Progenitor cell of endocrine pancreas (in vitro differentiated cells): ENCODE measurements around the gene RFNG. TPM values are rescaled to one million over a fixed set of nuclear protein-coding genes. Genes with fewer than 3 reads are reported as not detected.

Experiments
- DNase-seq: peaks from one replicate; pipeline ENCODE4 v3.0.0; 2021; ENCODE audit warnings: low spot score; ENCODE audit not compliant: unreplicated experiment
- H3K27ac Mint-ChIP-seq: 2 replicates; pipeline ENCODE4 v1.8.0; 2021; ENCODE audit warnings: mild to moderate bottlenecking, moderate library complexity, mixed read lengths
- H3K27me3 Mint-ChIP-seq: 2 replicates; pipeline ENCODE4 v1.8.0; 2021; ENCODE audit warnings: mixed read lengths
- H3K36me3 Mint-ChIP-seq: 2 replicates; pipeline ENCODE4 v1.8.0; 2022; ENCODE audit warnings: mixed read lengths; ENCODE audit not compliant: insufficient read depth
- H3K4me1 Mint-ChIP-seq: 2 replicates; pipeline ENCODE4 v1.8.0; 2021; ENCODE audit warnings: low read depth, mixed read lengths
- H3K4me3 Mint-ChIP-seq: 2 replicates; pipeline ENCODE4 v1.8.0; 2021; ENCODE audit warnings: low read depth, mild to moderate bottlenecking, moderate library complexity, mixed read lengths
- H3K9me3 Mint-ChIP-seq: 2 replicates; pipeline ENCODE4 v1.8.0; 2021; ENCODE audit warnings: low read depth, mixed read lengths
- total RNA-seq: library from RNA; stranded (reverse); gene quantifications from 2 replicates; pipeline ENCODE4 v1.2.1, GENCODE V29; 2021
- TF ChIP-seq, protein P1 (sequence below): fragments of 200-600 bp; sonication (generic); IDR thresholded peaks from one replicate; pipeline ENCODE4 v1.5.0; 2021; ENCODE audit warnings: antibody characterized with exemption, mild to moderate bottlenecking; ENCODE audit not compliant: unreplicated experiment

Gene RFNG
- total RNA-seq, 1 donor from 2014 or later: 65.5 TPM

- no peak overlapping the region for H3K4me3 Mint-ChIP-seq
- H3K4me1 Mint-ChIP-seq: peaks cover 4% of the 10 kb centered on the region
- H3K27ac Mint-ChIP-seq: no peak overlapping the region
- peaks cover 8% of the 10 kb centered on the region for H3K27me3 Mint-ChIP-seq
- DNase-seq: no peak
- TF ChIP-seq, protein P1, sequence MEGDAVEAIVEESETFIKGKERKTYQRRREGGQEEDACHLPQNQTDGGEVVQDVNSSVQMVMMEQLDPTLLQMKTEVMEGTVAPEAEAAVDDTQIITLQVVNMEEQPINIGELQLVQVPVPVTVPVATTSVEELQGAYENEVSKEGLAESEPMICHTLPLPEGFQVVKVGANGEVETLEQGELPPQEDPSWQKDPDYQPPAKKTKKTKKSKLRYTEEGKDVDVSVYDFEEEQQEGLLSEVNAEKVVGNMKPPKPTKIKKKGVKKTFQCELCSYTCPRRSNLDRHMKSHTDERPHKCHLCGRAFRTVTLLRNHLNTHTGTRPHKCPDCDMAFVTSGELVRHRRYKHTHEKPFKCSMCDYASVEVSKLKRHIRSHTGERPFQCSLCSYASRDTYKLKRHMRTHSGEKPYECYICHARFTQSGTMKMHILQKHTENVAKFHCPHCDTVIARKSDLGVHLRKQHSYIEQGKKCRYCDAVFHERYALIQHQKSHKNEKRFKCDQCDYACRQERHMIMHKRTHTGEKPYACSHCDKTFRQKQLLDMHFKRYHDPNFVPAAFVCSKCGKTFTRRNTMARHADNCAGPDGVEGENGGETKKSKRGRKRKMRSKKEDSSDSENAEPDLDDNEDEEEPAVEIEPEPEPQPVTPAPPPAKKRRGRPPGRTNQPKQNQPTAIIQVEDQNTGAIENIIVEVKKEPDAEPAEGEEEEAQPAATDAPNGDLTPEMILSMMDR: no peak
- H3K9me3 Mint-ChIP-seq: no peaks in the 10 kb centered on the region
- H3K36me3 Mint-ChIP-seq: peaks cover 9% of the 10 kb centered on the region
Measured at GRCh38 chr17:82033359-82034085, 18.1 kb downstream of the RFNG start.

DNA sequence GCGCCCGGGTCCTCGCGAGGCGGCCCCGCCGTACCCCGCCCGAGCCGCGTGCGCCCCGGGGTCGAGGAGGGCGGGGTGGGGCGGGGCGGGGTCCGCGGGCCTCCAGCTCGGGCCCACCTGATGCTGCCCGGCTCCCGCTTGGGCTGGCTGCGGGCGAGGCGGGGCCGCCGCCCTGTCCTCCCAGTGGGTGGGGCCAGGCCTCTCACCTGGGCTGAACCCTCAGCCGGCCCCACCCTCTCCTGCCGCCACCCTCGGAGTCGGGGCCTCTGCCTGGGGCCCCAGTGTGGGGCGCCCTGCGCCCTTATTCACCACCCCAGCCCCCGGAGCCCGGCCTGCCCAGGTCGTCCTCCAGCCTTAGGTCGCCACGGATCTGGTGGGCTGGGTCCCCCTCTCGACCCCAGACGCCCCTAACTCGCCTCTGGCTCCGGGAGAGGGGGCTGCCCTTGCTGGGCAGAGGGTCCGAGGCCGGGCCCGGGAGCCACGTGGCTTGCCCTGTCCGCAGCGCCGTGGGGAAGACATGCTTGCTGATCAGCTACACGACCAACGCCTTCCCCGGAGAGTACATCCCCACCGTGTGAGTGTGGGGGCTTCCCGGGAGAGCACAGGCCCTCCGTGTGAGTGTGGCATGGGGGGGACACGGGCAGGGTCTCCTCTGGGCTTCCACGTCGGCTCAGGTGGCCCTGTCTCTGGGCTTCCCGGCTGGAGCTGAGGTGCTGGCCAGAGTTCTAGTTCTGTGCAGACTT lies 19.6 kb downstream of the RFNG start:
- H3K4me3 Mint-ChIP-seq: peak overlapping the region; percentile 62
- DNase-seq: no peak
- H3K4me1 Mint-ChIP-seq: peaks cover 3% of the 10 kb centered on the region
- H3K27me3 Mint-ChIP-seq: peaks cover 8% of the 10 kb centered on the region
- peaks cover 13% of the 10 kb centered on the region for H3K36me3 Mint-ChIP-seq
- TF ChIP-seq, protein P1: no peak
- H3K9me3 Mint-ChIP-seq: no peaks in the 10 kb centered on the region
- no peak overlapping the region for H3K27ac Mint-ChIP-seq

- no peak for DNase-seq
- peaks cover 1% of the 10 kb centered on the region for H3K4me1 Mint-ChIP-seq
- TF ChIP-seq, protein P1: no peak
- peaks cover 8% of the 10 kb centered on the region for H3K27me3 Mint-ChIP-seq
- peak within 1 kb of the TSS; percentile 73 for H3K4me3 Mint-ChIP-seq
- H3K27ac Mint-ChIP-seq: peak within 1 kb of the TSS; percentile 52
- H3K36me3 Mint-ChIP-seq: peaks cover 14% of the 10 kb centered on the region
- H3K9me3 Mint-ChIP-seq: no peaks in the 10 kb centered on the region
Measured at GRCh38 chr17:82031303-82031884, 20.2 kb downstream of the RFNG start, which contains the start of gene RAC3. RAC3 (plus strand) TSS chr17:82031678; CDS start chr17:82031762, 84 bp downstream.

GRCh38 chr17:82030470-82031302 lies 20.9 kb downstream of the RFNG start:
- no peaks in the 10 kb centered on the region for H3K9me3 Mint-ChIP-seq
- TF ChIP-seq, protein P1: peak; percentile 84
- peak overlapping the region; percentile 52 for H3K27ac Mint-ChIP-seq
- DNase-seq: peak; percentile 85
- H3K4me3 Mint-ChIP-seq: peak overlapping the region; percentile 73
- peaks cover 1% of the 10 kb centered on the region for H3K4me1 Mint-ChIP-seq
- peaks cover 8% of the 10 kb centered on the region for H3K27me3 Mint-ChIP-seq
- peaks cover 15% of the 10 kb centered on the region for H3K36me3 Mint-ChIP-seq
